ENCODE measurements around the gene ASAP3. TPM values are rescaled to one million over a fixed set of nuclear protein-coding genes. Genes with fewer than 3 reads are reported as not detected.

ASAP3 gene
- total and polyA plus RNA-seq, 2 experiments from 2014 or later = 28.8 to 45.1 TPM

- H3K79me2 ChIP-seq = no peaks in the 10 kb centered on the region
- H3K9me2 ChIP-seq (replicated peaks; ENCODE audit: insufficient read depth) = no peaks in the 10 kb centered on the region
- H3K9me3 ChIP-seq (ENCODE audit: low read depth) = no peaks in the 10 kb centered on the region
- no peak overlapping the region for H3K4me2 ChIP-seq
- no peaks in the 10 kb centered on the region for H3K36me3 ChIP-seq (replicated peaks; ENCODE audit: insufficient read depth, low read depth)
- no peak for DNase-seq (ENCODE audit: low spot score)
- H3K27me3 ChIP-seq = no peaks in the 10 kb centered on the region
- no peak for TF ChIP-seq EZH2 (IDR thresholded peaks at IDR 0.05; ENCODE audit: borderline replicate concordance)
- TF ChIP-seq EZH2phosphoT487 (IDR thresholded peaks at IDR 0.05; ENCODE audit: low read depth, severe bottlenecking, unreplicated experiment) = no peak
- TF ChIP-seq CTCF (IDR thresholded peaks at IDR 0.05; ENCODE audit: poor library complexity) = no peak
- no peak overlapping the region for H3K27ac ChIP-seq
- H4K20me1 ChIP-seq (ENCODE audit: insufficient read depth, poor library complexity, severe bottlenecking) = no peaks in the 10 kb centered on the region
- H3K4me1 ChIP-seq (ENCODE audit: insufficient read depth) = peaks cover 15% of the 10 kb centered on the region
- H3K4me3 ChIP-seq = no peak overlapping the region
- no peak overlapping the region for H2AFZ ChIP-seq
- 93% methylated on average over 7 of the region's 7 CpGs for WGBS (ENCODE audit: low lambda C conversion rate, missing lambda C conversion rate)
Observed at GRCh38 chr1:23397908-23398307, 86.1 kb downstream of the ASAP3 start.

GRCh38 chr1:23396380-23396779 is 87.6 kb downstream of the ASAP3 start:
- TF ChIP-seq CTCF (IDR thresholded peaks at IDR 0.05; ENCODE audit: poor library complexity) (no peak), EZH2phosphoT487 (IDR thresholded peaks at IDR 0.05; ENCODE audit: low read depth, severe bottlenecking, unreplicated experiment) (no peak), EZH2 (IDR thresholded peaks at IDR 0.05; ENCODE audit: borderline replicate concordance) (no peak)
- WGBS (ENCODE audit: low lambda C conversion rate, missing lambda C conversion rate) = 93% methylated on average over 2 of the region's 2 CpGs
- DNase-seq (ENCODE audit: low spot score) = no peak
- no peaks in the 10 kb centered on the region for H4K20me1 ChIP-seq (ENCODE audit: insufficient read depth, poor library complexity, severe bottlenecking)
- no peak overlapping the region for H3K27ac ChIP-seq
- peaks cover 10% of the 10 kb centered on the region for H3K4me1 ChIP-seq (ENCODE audit: insufficient read depth)
- H3K36me3 ChIP-seq (replicated peaks; ENCODE audit: insufficient read depth, low read depth) = no peaks in the 10 kb centered on the region
- no peaks in the 10 kb centered on the region for H3K9me3 ChIP-seq (ENCODE audit: low read depth)
- no peaks in the 10 kb centered on the region for H3K79me2 ChIP-seq
- no peaks in the 10 kb centered on the region for H3K27me3 ChIP-seq
- no peaks in the 10 kb centered on the region for H3K9me2 ChIP-seq (replicated peaks; ENCODE audit: insufficient read depth)
- no peak overlapping the region for H2AFZ ChIP-seq
- H3K4me2 ChIP-seq = no peak overlapping the region
- H3K4me3 ChIP-seq = no peak overlapping the region

- Histone ChIP-seq H3K36me3 (replicated peaks; ENCODE audit: insufficient read depth, low read depth) (no peaks in the 10 kb centered on the region), H3K27ac (peak overlapping the region; percentile 84), H3K9me2 (replicated peaks; ENCODE audit: insufficient read depth) (no peaks in the 10 kb centered on the region), H3K27me3 (no peaks in the 10 kb centered on the region), H3K9me3 (ENCODE audit: low read depth) (no peaks in the 10 kb centered on the region), H3K79me2 (no peaks in the 10 kb centered on the region), H3K4me2 (no peak overlapping the region), H3K4me3 (no peak overlapping the region), H2AFZ (no peak overlapping the region), H4K20me1 (ENCODE audit: insufficient read depth, poor library complexity, severe bottlenecking) (no peaks in the 10 kb centered on the region), H3K4me1 (ENCODE audit: insufficient read depth) (peaks cover 10% of the 10 kb centered on the region)
- no peak for DNase-seq (ENCODE audit: low spot score)
- TF ChIP-seq CTCF (IDR thresholded peaks at IDR 0.05; ENCODE audit: poor library complexity) = no peak
- TF ChIP-seq EZH2phosphoT487 (IDR thresholded peaks at IDR 0.05; ENCODE audit: low read depth, severe bottlenecking, unreplicated experiment) = no peak
- TF ChIP-seq EZH2 (IDR thresholded peaks at IDR 0.05; ENCODE audit: borderline replicate concordance) = no peak
- 84% methylated on average over 4 of the region's 4 CpGs for WGBS (ENCODE audit: low lambda C conversion rate, missing lambda C conversion rate)
Observed at GRCh38 chr1:23395849-23396248, 88.1 kb downstream of the ASAP3 start.

Data from hepatocyte (in vitro differentiated cells).